PC-3 (cell line): ENCODE measurements around the gene IKBIP. TPM values are rescaled to one million over a fixed set of nuclear protein-coding genes. Genes with fewer than 3 reads are reported as not detected.

ENCODE experiments used
- ATAC-seq: fragments of 200-7000 bp; cut with Tn5 transposase; 2 replicates; pipeline ENCODE4 v1.9.1; 2020; ENCODE audit warnings: mild to moderate bottlenecking, moderate library complexity
- BruUV-seq: library from RNA; stranded (reverse); fragments of 400-500 nt; replicated peaks from 2 replicates; lab custom pipeline; 2021; lab: Mats Ljungman, UMichigan
- CTCF ChIA-PET: fragments of 300-600 bp; sonication (Branson Sonifier 250); formaldehyde crosslinking; loops from one replicate; lab custom pipeline; 2022; ENCODE audit warnings: antibody characterized with exemption; lab: Charles Lee
- POLR2A ChIA-PET: fragments of 300-600 bp; sonication (Branson Sonifier 250); formaldehyde crosslinking; loops from one replicate; lab custom pipeline; 2022; ENCODE audit warnings: antibody characterized with exemption; ENCODE audit not compliant: unreplicated experiment; lab: Charles Lee
- DNase-seq: peaks from one replicate; pipeline ENCODE4 v3.0.0-alpha.2; 2015
- H2AFZ ChIP-seq: fragments of 300-600 bp; sonication (generic); 2 replicates; pipeline ENCODE4 v1.6.0; 2016; ENCODE audit warnings: antibody characterized with exemption, low read length
- H3F3A ChIP-seq: fragments of 300-600 bp; sonication (generic); one replicate; pipeline ENCODE4 v1.6.0; 2017; ENCODE audit warnings: antibody characterized with exemption, low read length, control low read depth, mild to moderate bottlenecking; ENCODE audit not compliant: unreplicated experiment
- H3K27ac ChIP-seq: fragments of 300-600 bp; sonication (generic); 2 replicates; pipeline ENCODE4 v1.5.1; 2016; ENCODE audit warnings: mild to moderate bottlenecking, low read length
- H3K27me3 ChIP-seq: fragments of 300-600 bp; sonication (generic); 2 replicates; pipeline ENCODE4 v1.6.1; 2016; ENCODE audit warnings: low read length, mixed read lengths
- H3K36me3 ChIP-seq: fragments of 300-600 bp; sonication (generic); 2 replicates; pipeline ENCODE4 v1.6.1; 2016; ENCODE audit warnings: low read depth, mixed run types, low read length, mixed read lengths
- H3K4me1 ChIP-seq: fragments of 300-600 bp; sonication (generic); 2 replicates; pipeline ENCODE4 v1.5.1; 2016; ENCODE audit warnings: low read length; ENCODE audit not compliant: insufficient read depth
- H3K4me2 ChIP-seq: fragments of 300-600 bp; sonication (generic); 2 replicates; pipeline ENCODE4 v1.6.0; 2016; ENCODE audit warnings: low read length
- H3K4me3 ChIP-seq: fragments of 300-600 bp; sonication (generic); 2 replicates; pipeline ENCODE4 v1.5.1; 2016; ENCODE audit warnings: mild to moderate bottlenecking, low read length, mixed read lengths
- H3K79me2 ChIP-seq: fragments of 300-600 bp; sonication (generic); 2 replicates; pipeline ENCODE4 v1.6.1; 2017; ENCODE audit warnings: low read length, mixed read lengths
- H3K9ac ChIP-seq: fragments of 300-600 bp; sonication (generic); 2 replicates; pipeline ENCODE4 v1.6.0; 2016; ENCODE audit warnings: mild to moderate bottlenecking, low read length
- H3K9me2 ChIP-seq: fragments of 300-600 bp; sonication (generic); replicated peaks from 2 replicates; pipeline ENCODE4 v1.6.1; 2016; ENCODE audit warnings: mixed run types, low read length, mixed read lengths
- H3K9me3 ChIP-seq: fragments of 300-600 bp; sonication (generic); 2 replicates; pipeline ENCODE4 v1.6.1; 2016; ENCODE audit warnings: low read length, mixed read lengths
- H4K20me1 ChIP-seq: fragments of 300-600 bp; sonication (generic); 2 replicates; pipeline ENCODE4 v1.6.1; 2016; ENCODE audit warnings: low read length, mixed read lengths
- CTCF ChIP-seq: fragments of 300-600 bp; sonication (generic); conservative IDR thresholded peaks from 2 replicates; pipeline ENCODE4 v1.5.1; 2017; ENCODE audit warnings: antibody characterized with exemption, low read depth, mild to moderate bottlenecking, low read length
- EZH2 ChIP-seq: fragments of 300-600 bp; sonication (generic); IDR thresholded peaks from one replicate; pipeline ENCODE4 v1.6.1; 2017; ENCODE audit warnings: antibody characterized with exemption, mild to moderate bottlenecking, low read length; ENCODE audit not compliant: unreplicated experiment
- EZH2phosphoT487 ChIP-seq: fragments of 300-600 bp; sonication (generic); IDR thresholded peaks from 2 replicates; pipeline ENCODE4 v1.6.1; 2018; ENCODE audit warnings: mild to moderate bottlenecking, antibody characterized with exemption, low read length, borderline replicate concordance
- intact Hi-C: fragments of 100-400 bp; cut with micrococcal nuclease; formaldehyde crosslinking; loops from 2 replicates; pipeline ENCODE4 v1.9.0; 2023
- total RNA-seq: library from RNA; depleted of rRNA; stranded (reverse); fragments of >200 nt; gene quantifications from 2 replicates; pipeline ENCODE4 v1.2.3, GENCODE V29; 2014

IKBIP gene
- total RNA-seq, 1 experiment from 2014 or later: 11.1 TPM

DNA sequence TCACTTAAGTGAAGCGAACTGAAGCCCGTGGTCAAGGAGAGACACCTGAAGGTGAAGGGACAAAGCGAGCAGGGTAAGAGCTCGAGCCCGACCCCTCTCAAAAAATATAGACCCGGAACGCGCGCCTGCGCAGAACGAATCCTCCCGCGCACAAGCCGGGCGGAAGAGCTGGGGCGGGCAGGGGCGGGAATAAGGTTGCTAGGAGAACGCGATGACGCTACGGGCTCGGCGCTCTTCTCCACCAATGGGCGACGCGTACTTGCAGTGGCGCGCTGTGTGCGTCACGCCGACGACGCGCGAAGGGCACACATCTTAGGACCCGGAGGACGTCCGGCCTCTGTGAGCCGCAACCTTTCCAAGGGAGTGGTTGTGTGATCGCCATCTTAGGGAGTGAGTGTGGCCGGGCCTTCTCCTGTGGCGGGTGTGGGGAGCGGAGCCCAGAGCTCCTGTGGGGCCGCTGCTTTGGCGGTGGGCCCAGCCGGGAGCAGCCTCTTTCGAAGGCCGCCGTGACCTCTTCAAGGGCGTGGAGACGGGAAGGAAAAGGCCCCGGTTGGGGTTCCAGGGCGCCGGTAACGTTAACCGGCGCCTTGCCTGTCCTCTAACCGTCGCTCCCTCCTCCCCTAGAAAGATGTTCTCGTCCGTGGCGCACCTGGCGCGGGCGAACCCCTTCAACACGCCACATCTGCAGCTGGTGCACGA, 51.1 kb downstream of the IKBIP start, which contains the start of gene SLC25A3:
Gene SLC25A3, plus strand, starts transcription at position 336 of the 699 bp plus-strand sequence. Its CDS starts 293 bp downstream, at position 629.
- TF ChIP-seq EZH2phosphoT487 (no peak), EZH2 (no peak), CTCF (no peak)
- Histone ChIP-seq H3K4me3 (peak within 1 kb of the TSS; percentile 94), H3K9me2 (no peaks in the 10 kb centered on the region), H3F3A (no peaks in the 10 kb centered on the region), H3K27me3 (no peaks in the 10 kb centered on the region), H3K36me3 (peaks cover 43% of the 10 kb centered on the region), H2AFZ (peak within 1 kb of the TSS; percentile 95), H3K4me2 (peak within 1 kb of the TSS; percentile 93), H3K9me3 (no peaks in the 10 kb centered on the region), H3K4me1 (peaks cover 12% of the 10 kb centered on the region), H3K9ac (peak within 1 kb of the TSS; percentile 99), H3K27ac (peak within 1 kb of the TSS; percentile 66), H4K20me1 (peaks cover 46% of the 10 kb centered on the region), H3K79me2 (peaks cover 56% of the 10 kb centered on the region)
- peak; percentile 97 for ATAC-seq
- CTCF ChIA-PET: interaction anchor here (0.6 to 1.5 kb wide), 2 partner anchors 26 to 34 kb away, joined by 6 read pairs; no protein-coding TSS in a partner anchor
- intact Hi-C loops: loop anchor here (1.0 to 2.0 kb wide), 4 partner anchors 27 to 102 kb away; partner anchors contain the start of gene APAF1
- POLR2A ChIA-PET: interaction anchor here (0.5 to 0.8 kb wide), 8 partner anchors 10 to 405 kb away, joined by 3 to 23 read pairs (median 8); partner anchors contain the start of genes APAF1 and IKBIP
- no TSS peak for BruUV-seq
- DNase-seq: peak; percentile 98

GRCh38 chr12:98592825-98593322, 51.7 kb downstream of the IKBIP start:
- ChIA-PET CTCF (interaction anchor here (0.6 to 1.5 kb wide), 2 partner anchors 26 to 35 kb away, joined by 6 read pairs; no protein-coding TSS in a partner anchor), POLR2A (interaction anchor here (0.5 to 0.7 kb wide), 6 partner anchors 10 to 406 kb away, joined by 3 to 23 read pairs (median 9); no protein-coding TSS in a partner anchor)
- H3K27me3 ChIP-seq: no peaks in the 10 kb centered on the region
- TF ChIP-seq EZH2phosphoT487 (no peak), CTCF (no peak), EZH2 (no peak)
- H3K9me3 ChIP-seq: no peaks in the 10 kb centered on the region
- H3F3A ChIP-seq: no peaks in the 10 kb centered on the region
- peak overlapping the region; percentile 99 for H3K9ac ChIP-seq
- H3K9me2 ChIP-seq: no peaks in the 10 kb centered on the region
- H3K4me1 ChIP-seq: peaks cover 12% of the 10 kb centered on the region
- TSS peak; percentile 98 for BruUV-seq
- H4K20me1 ChIP-seq: peaks cover 39% of the 10 kb centered on the region
- H3K27ac ChIP-seq: peak overlapping the region; percentile 44
- H3K4me2 ChIP-seq: peak overlapping the region; percentile 93
- ATAC-seq: peak; percentile 7
- intact Hi-C loops: loop anchor here (1.0 to 2.0 kb wide), 4 partner anchors 26 to 102 kb away; partner anchors contain the start of gene APAF1
- peaks cover 49% of the 10 kb centered on the region for H3K79me2 ChIP-seq
- peak; percentile 12 for DNase-seq
- peak overlapping the region; percentile 94 for H3K4me3 ChIP-seq
- peaks cover 37% of the 10 kb centered on the region for H3K36me3 ChIP-seq
- H2AFZ ChIP-seq: peak overlapping the region; percentile 95
